Muscle layer of duodenum (tissue), 2 donors: Measurements from ENCODE around the gene CSNK2B.
"Not testable (repeated sequence)": the region's sequence is repeated elsewhere in the genome, so short reads cannot be mapped to it uniquely, and the experiment has no call there.

Experiments used
- H3K27ac ChIP-seq: one replicate; pipeline ENCODE4 v1.7.0; 2013; ENCODE audit warnings: mild to moderate bottlenecking, low read length
- H3K27me3 ChIP-seq: one replicate; pipeline ENCODE4 v1.7.0; 2013; ENCODE audit warnings: low read depth, mild to moderate bottlenecking, control low read depth, low read length
- H3K36me3 ChIP-seq, 2 donors: one replicate each; pipeline ENCODE4 v1.7.0; 2013; ENCODE audit warnings: low read length in 2 of 2, control low read depth in 1 of 2, mild to moderate bottlenecking in 1 of 2; ENCODE audit not compliant: insufficient read depth in 2 of 2, control insufficient read depth in 1 of 2
- H3K4me1 ChIP-seq, 2 donors: one replicate each; pipeline ENCODE4 v1.7.0; 2013; ENCODE audit warnings: low read length in 2 of 2, mild to moderate bottlenecking in 2 of 2, control low read depth in 1 of 2, moderate library complexity in 1 of 2; ENCODE audit not compliant: insufficient read depth in 2 of 2, control insufficient read depth in 1 of 2
- H3K4me3 ChIP-seq, 2 donors: one replicate each; pipeline ENCODE4 v1.7.0; 2013; ENCODE audit warnings: low read length in 2 of 2, low read depth in 1 of 2, mild to moderate bottlenecking in 1 of 2
- H3K9me3 ChIP-seq, 2 donors: one replicate each; pipeline ENCODE4 v1.7.0; 2013; ENCODE audit warnings: low read length in 2 of 2, control low read depth in 1 of 2, mild to moderate bottlenecking in 1 of 2; ENCODE audit not compliant: control insufficient read depth in 1 of 2
- donor health status: healthy.

The CSNK2B gene

GRCh38 chr6:31697555-31697954, 31.7 kb downstream of the CSNK2B start:
- Histone ChIP-seq H3K4me1 (peaks cover 13 to 17% of the 10 kb centered on the region in 2 donors), H3K27ac (no peak overlapping the region)

GRCh38 chr6:31700740-31701401, 35.0 kb downstream of the CSNK2B start:
- Histone ChIP-seq H3K27ac (no peak overlapping the region), H3K9me3 (no peaks in the 10 kb centered on the region), H3K4me1 (peaks cover 13 to 21% of the 10 kb centered on the region in 2 donors), H3K27me3 (no peaks in the 10 kb centered on the region), H3K4me3 (peak overlapping the region in 1 of 2 donors; percentile 98), H3K36me3 (peaks cover 4 to 19% of the 10 kb centered on the region in 2 donors)

More at GRCh38 chr6:31697555-31697954, 31.7 kb downstream of the CSNK2B start:
- Histone ChIP-seq H3K4me3 (no peak overlapping the region), H3K27me3 (no peaks in the 10 kb centered on the region), H3K9me3 (no peaks in the 10 kb centered on the region), H3K36me3 (peaks cover 29 to 36% of the 10 kb centered on the region in 2 donors)

GRCh38 chr6:31701666-31702404, 36.0 kb downstream of the CSNK2B start:
- no peaks in the 10 kb centered on the region for H3K9me3 ChIP-seq
- H3K36me3 ChIP-seq: peaks cover 1 to 16% of the 10 kb centered on the region in 2 donors
- H3K27me3 ChIP-seq: no peaks in the 10 kb centered on the region
- H3K4me1 ChIP-seq: peaks cover 13 to 21% of the 10 kb centered on the region in 2 donors
- H3K4me3 ChIP-seq: peak overlapping the region; percentile 77 to 98
- H3K27ac ChIP-seq: peak overlapping the region; percentile 99

- Histone ChIP-seq H3K27me3 (no peaks in the 10 kb centered on the region), H3K27ac (peak overlapping the region; percentile 99), H3K9me3 (no peaks in the 10 kb centered on the region), H3K36me3 (peaks cover 0 to 10% of the 10 kb centered on the region in 2 donors), H3K4me1 (peaks cover 13 to 21% of the 10 kb centered on the region in 2 donors), H3K4me3 (peak overlapping the region; percentile 77 to 98)
Measured at GRCh38 chr6:31702405-31702818, 36.5 kb downstream of the CSNK2B start.

GRCh38 chr6:31702819-31703716, 37.2 kb downstream of the CSNK2B start, which contains the start of gene ABHD16A:
Gene ABHD16A (minus strand): TSS chr6:31703324. CDS start chr6:31703281, 43 bp downstream.
- H3K9me3 ChIP-seq: no peaks in the 10 kb centered on the region
- H3K4me1 ChIP-seq: peaks cover 13 to 21% of the 10 kb centered on the region in 2 donors
- no peaks in the 10 kb centered on the region for H3K27me3 ChIP-seq
- peak within 1 kb of the TSS; percentile 99 for H3K27ac ChIP-seq
- peak within 1 kb of the TSS; percentile 77 to 98 for H3K4me3 ChIP-seq
- H3K36me3 ChIP-seq: peaks cover 0 to 6% of the 10 kb centered on the region in 2 donors

- Histone ChIP-seq H3K27ac (no peak overlapping the region), H3K4me3 (no peak overlapping the region), H3K9me3 (no peaks in the 10 kb centered on the region), H3K36me3 (no peaks in the 10 kb centered on the region), H3K27me3 (no peaks in the 10 kb centered on the region), H3K4me1 (peaks cover 13 to 17% of the 10 kb centered on the region in 2 donors)
Measured at GRCh38 chr6:31705931-31706330, 40.1 kb downstream of the CSNK2B start.

GRCh38 chr6:31706599-31706998, 40.7 kb downstream of the CSNK2B start, which contains the start of gene LY6G6F:
Gene LY6G6F (plus strand): TSS chr6:31706866. CDS start chr6:31706907, 41 bp downstream.
- no peaks in the 10 kb centered on the region for H3K9me3 ChIP-seq
- H3K36me3 ChIP-seq: no peaks in the 10 kb centered on the region
- H3K4me1 ChIP-seq: peaks cover 8 to 10% of the 10 kb centered on the region in 2 donors
- H3K4me3 ChIP-seq: no peak within 1 kb of the TSS
- no peaks in the 10 kb centered on the region for H3K27me3 ChIP-seq
- H3K27ac ChIP-seq: no peak within 1 kb of the TSS

GRCh38 chr6:31707701-31708100, 41.8 kb downstream of the CSNK2B start:
- peaks cover 0 to 4% of the 10 kb centered on the region in 2 donors for H3K4me1 ChIP-seq

GRCh38 chr6:31708224-31708623, 42.3 kb downstream of the CSNK2B start:
- Histone ChIP-seq H3K9me3 (no peaks in the 10 kb centered on the region), H3K4me3 (no peak overlapping the region), H3K4me1 (peaks cover 0 to 4% of the 10 kb centered on the region in 2 donors), H3K27me3 (no peaks in the 10 kb centered on the region), H3K27ac (no peak overlapping the region), H3K36me3 (no peaks in the 10 kb centered on the region)

More at GRCh38 chr6:31707701-31708100, 41.8 kb downstream of the CSNK2B start:
- Histone ChIP-seq H3K9me3 (no peaks in the 10 kb centered on the region), H3K4me3 (no peak overlapping the region), H3K27me3 (no peaks in the 10 kb centered on the region), H3K36me3 (no peaks in the 10 kb centered on the region), H3K27ac (no peak overlapping the region)

- H3K27me3 ChIP-seq, H3K4me3 ChIP-seq, H3K9me3 ChIP-seq, H3K27ac ChIP-seq, H3K36me3 ChIP-seq, H3K4me1 ChIP-seq: not testable (repeated sequence)
Measured at GRCh38 chr6:31709157-31709556, 43.3 kb downstream of the CSNK2B start.
